ENCODE measurements around the gene ZNF891. TPM values are rescaled to one million over a fixed set of nuclear protein-coding genes. Genes with fewer than 3 reads are reported as not detected.

Gene ZNF891
- polyA plus RNA-seq, 6 donors from 2014 or later = 0.18 to 1.5 (median 0.91) TPM

Other genes starting within 250 kb of the ZNF891 start
- 10 to 100 TPM; 15.3 to 27.8 (median 21.1) TPM for gene CHFR, start 242.7 kb downstream of the ZNF891 start, polyA plus RNA-seq (ENCODE audit: low read depth in 6 of 6)
- 1 to 10 TPM in 5 of 6 donors, under 1 TPM in 1; 1.00 to 3.9 (median 2.1) TPM for gene ZNF605, start 174.0 kb downstream of the ZNF891 start, polyA plus RNA-seq (ENCODE audit: low read depth in 6 of 6)
- 10 to 100 TPM; 13.3 to 29.2 (median 17.9) TPM for gene ZNF26, start 143.9 kb downstream of the ZNF891 start, polyA plus RNA-seq (ENCODE audit: low read depth in 6 of 6)
- gene ZNF84, start 92.8 kb downstream of the ZNF891 start, polyA plus RNA-seq (ENCODE audit: low read depth in 6 of 6) = 10 to 100 TPM; 15.7 to 27.2 (median 20.7) TPM
- gene ZNF140, start 49.4 kb downstream of the ZNF891 start, polyA plus RNA-seq (ENCODE audit: low read depth in 6 of 6) = 10 to 100 TPM; 21.1 to 32.6 (median 28.3) TPM
- gene ZNF10, start 353 bp upstream of the ZNF891 start, polyA plus RNA-seq (ENCODE audit: low read depth in 6 of 6) = 10 to 100 TPM in 5 of 6 donors, 1 to 10 TPM in 1; 8.3 to 25.5 (median 20.9) TPM
- gene ZNF268, start 51.2 kb upstream of the ZNF891 start, polyA plus RNA-seq (ENCODE audit: low read depth in 6 of 6) = 10 to 100 TPM in 5 of 6 donors, 1 to 10 TPM in 1; 8.0 to 29.0 (median 18.8) TPM
- gene ANHX, start 105.6 kb upstream of the ZNF891 start, polyA plus RNA-seq (ENCODE audit: low read depth in 6 of 6) = not detected

All from naive B cell (primary cell).